ENCODE data around the gene PNPLA2.

- TF ChIP-seq CTCF (conservative IDR thresholded peaks at IDR 0.05 in 1 of 2, IDR thresholded peaks at IDR 0.05 in 1 of 2; ENCODE audit: extremely low read depth in 1 of 2, insufficient read depth in 1 of 2, low read depth in 1 of 2, low read length in 2 of 2) (no peak), EZH2 (IDR thresholded peaks at IDR 0.05; ENCODE audit: borderline replicate concordance, low read length) (no peak)
Observed at GRCh38 chr11:826836-827145, 8.1 kb downstream of the PNPLA2 start.

Measured in mammary epithelial cell (primary cell).